ENCODE data around the gene NIPBL. TPM values are rescaled to one million over a fixed set of nuclear protein-coding genes. Genes with fewer than 3 reads are reported as not detected.
A peak's percentile ranks its signal among the peaks of the same experiment; 100 is the strongest.

NIPBL gene
- total and polyA plus RNA-seq, 2 of the 13 experiments (the other 11 are each of a cell fraction or from before 2014, with no cell fraction given): 12.3 to 32.3 TPM

- no peak for TF ChIP-seq BCLAF1 (IDR thresholded peaks at IDR 0.05)
These were observed 169.1 kb downstream of the NIPBL start (continued) for GRCh38 chr5:37045703-37046102.

- no peaks in the 10 kb centered on the region for H3K27me3 ChIP-seq (ENCODE audit: control insufficient read depth in 1 of 2, insufficient read depth in 2 of 2, low read length in 2 of 2)
- H2AFZ ChIP-seq (ENCODE audit: low read length): no peak overlapping the region
- ChIA-PET CTCF (ENCODE audit: low intra/inter-chr PET ratio, low total read pairs) (no interaction called here), POLR2A (no interaction called here)
- DNase-seq (ENCODE audit: low spot score): no peak
- BruUV-seq (replicated peaks): no TSS peak
- H3K36me3 ChIP-seq (replicated peaks in 1 of 2; ENCODE audit: control insufficient read depth in 1 of 2, insufficient read depth in 2 of 2, low read length in 2 of 2): peaks cover 5 to 40% of the 10 kb centered on the region in 2 experiments
- no peaks in the 10 kb centered on the region for H3K4me1 ChIP-seq (ENCODE audit: insufficient read depth, low read length)
- no peak for TF ChIP-seq ATF3 (CRISPR knock-in tag; IDR thresholded peaks at IDR 0.05)
- TF ChIP-seq ZBTB37 (CRISPR knock-in tag; IDR thresholded peaks at IDR 0.05): no peak
- no peak for TF ChIP-seq ZNF160 (CRISPR knock-in tag; IDR thresholded peaks at IDR 0.05)
- peak; percentile 68 for TF ChIP-seq ZNF629 (CRISPR knock-in tag; conservative IDR thresholded peaks at IDR 0.05)
- TF ChIP-seq ZNF296 (CRISPR knock-in tag; conservative IDR thresholded peaks at IDR 0.05): no peak
- FAIRE-seq: no peak
- no peak overlapping the region for H3K4me2 ChIP-seq (ENCODE audit: low read depth, low read length)
- H3K4me3 ChIP-seq (replicated peaks in 1 of 3; ENCODE audit: insufficient read depth in 1 of 3, low read depth in 2 of 3, low read length in 3 of 3): no peak overlapping the region
- no peaks in the 10 kb centered on the region for H3K9me3 ChIP-seq (ENCODE audit: low read length)
- no peak for ATAC-seq
- no peak overlapping the region for H3K9ac ChIP-seq (ENCODE audit: insufficient read depth, low read depth, low read length)
- in situ Hi-C loops (cut with HindIII; ENCODE audit: extremely low pct_ligation_motif_present, low pct_unique_long_range_greater_than_20kb): no loop called here
- H3K27ac ChIP-seq (ENCODE audit: extremely low read length, insufficient read depth, low read length): no peak overlapping the region
- H3K79me2 ChIP-seq (ENCODE audit: insufficient read depth, low read length): no peaks in the 10 kb centered on the region
- intact Hi-C loops (cut with micrococcal nuclease; ENCODE audit: unreplicated experiment): no loop called here
- H4K20me1 ChIP-seq (ENCODE audit: insufficient read depth, low read length): no peaks in the 10 kb centered on the region
These were observed 171.4 kb downstream of the NIPBL start for GRCh38 chr5:37047947-37048346.

All from HepG2 (cell line).